EL (cell line): ENCODE data around the gene ATP2C1.
A peak's percentile ranks its signal among the peaks of the same experiment; 100 is the strongest.
"Not testable (repeated sequence)": the region's sequence is repeated elsewhere in the genome, so short reads cannot be mapped to it uniquely, and the experiment has no call there.

Experiments used
- DNase-seq: peaks from one replicate; pipeline ENCODE4 v3.0.0-alpha.2; 2016

The ATP2C1 gene

DNA sequence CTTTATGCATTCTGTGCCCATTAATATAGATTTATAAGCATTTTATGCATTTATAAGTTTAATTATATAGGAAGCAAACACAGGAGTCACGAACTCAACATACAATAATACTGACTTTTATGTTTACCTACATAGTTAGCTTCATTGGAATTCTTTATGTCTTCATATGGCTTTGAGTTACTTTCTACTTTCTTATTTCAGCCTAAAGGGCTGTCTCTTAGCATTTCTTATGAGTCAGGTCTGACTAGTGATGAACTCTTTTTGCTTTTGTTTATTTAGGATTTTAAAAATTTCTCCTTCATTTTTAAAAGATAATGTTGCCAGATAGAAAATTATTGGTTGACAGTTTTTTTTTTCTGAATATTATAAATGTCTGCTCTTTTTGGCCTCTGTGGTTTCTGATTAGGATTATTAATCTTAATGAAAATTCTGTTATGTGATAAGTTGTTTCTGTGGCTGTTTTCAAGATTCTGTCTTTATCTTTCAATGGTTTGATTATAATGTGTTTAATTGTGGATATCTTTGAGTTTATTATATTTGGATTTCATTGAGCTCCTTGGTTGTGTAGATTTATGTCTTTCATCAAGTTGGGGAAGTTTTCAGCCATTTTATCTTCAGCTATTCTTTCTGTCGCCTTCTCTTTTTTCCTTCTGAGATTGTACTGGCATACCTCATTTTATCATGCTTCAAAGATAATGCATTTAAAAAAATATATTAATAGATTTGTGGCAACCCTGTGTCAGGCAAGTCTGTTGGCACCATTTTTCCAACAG is 54.3 kb downstream of the ATP2C1 start:
- peak; percentile 13 for DNase-seq

DNA sequence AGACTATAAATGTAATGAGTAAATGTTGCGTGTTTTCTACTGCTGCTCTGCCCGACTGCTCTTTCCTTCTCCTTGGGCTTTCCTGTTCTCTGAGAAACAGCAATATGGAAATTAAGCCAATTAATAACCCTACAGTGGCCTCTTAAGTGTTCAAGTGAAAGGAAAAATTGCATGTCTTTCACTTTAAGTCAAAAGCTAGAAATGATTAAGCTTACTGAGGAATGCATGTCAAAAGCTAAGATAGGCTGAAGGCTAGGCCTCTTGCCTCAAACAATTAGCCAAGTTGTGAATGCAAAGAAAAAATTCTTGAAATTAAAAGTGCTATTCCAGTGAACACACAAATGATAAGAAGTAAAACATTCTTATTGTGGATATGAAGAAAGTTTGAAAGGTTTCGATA is 55.0 kb downstream of the ATP2C1 start:
- DNase-seq: no peak

DNA sequence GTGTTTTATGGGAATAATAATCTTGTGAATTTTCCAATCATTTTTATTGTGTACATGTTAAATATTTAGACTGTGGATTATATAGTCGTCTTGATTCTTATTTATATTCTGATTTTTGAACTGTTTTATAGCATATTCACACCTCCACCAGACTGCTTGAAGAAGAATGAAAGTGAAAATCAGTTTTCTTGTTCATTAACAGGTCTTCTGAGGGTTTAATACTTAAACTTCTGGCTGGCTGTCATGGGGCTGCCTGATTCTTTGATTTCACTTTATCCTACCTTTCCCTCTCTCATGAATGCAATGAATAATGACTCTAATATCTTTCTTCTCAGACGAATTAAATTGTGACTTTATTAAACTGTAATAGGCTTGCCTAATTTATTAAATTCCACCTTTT is 56.2 kb downstream of the ATP2C1 start:
- DNase-seq: no peak

DNA sequence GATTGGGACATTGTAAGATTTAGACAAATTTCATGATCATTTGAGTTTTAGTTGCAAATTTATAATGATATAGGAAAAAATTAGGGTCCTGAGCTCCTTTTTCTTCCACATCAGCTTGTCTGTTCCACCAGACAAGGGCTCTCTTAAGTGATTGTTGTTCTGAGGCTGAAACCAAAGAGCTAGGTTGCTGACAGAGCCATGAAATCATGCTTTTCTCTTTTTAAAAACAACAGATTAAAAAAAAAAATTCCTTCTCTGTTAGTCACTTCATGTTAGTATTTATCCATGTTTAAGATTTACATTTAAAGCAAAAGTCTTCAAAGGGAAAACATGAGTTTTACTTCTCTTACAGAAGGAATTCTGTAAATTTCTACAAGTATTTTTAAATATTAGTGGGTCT is 56.8 kb downstream of the ATP2C1 start:
- DNase-seq: peak; percentile 51

DNA sequence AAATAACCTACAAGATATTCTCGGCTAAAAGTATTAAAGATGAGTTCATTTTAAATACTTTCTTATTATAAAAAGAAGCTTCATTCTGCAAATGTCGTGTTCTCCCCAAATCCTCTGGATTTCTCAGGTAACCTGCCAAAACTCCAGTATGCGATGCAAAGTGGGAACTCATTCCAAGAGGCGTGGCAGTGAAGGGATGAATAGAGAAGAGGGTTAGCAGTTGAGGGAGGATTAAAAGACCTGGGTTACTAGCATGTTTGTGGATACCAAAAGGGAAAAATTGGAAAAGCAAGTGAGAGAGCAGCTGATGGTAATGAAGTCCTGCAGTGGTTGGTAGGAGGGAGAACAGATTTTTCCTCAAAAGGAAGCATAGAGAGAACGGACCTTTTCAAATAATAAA is 61.6 kb downstream of the ATP2C1 start:
- no peak for DNase-seq

GRCh38 chr3:130956281-130956680 is 62.4 kb downstream of the ATP2C1 start:
- no peak for DNase-seq

DNA sequence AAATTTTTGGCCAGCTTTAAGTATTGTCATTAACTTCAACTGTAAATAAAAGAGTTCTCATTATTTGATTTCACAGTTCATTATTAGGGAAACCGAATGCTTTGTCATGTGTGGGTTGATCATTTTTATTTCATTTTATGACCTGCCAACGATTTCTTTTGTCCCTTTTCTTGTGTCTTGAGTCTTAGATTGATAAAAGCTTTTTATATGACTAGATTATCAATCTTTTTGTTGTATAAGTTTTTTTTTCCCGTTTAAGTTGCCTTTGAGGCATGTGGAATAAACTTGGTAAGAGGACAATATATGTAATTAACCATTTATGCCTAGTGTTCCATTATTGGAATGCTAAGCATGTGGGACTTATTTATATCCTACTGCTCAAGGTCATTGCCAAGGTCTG is 62.8 kb downstream of the ATP2C1 start:
- DNase-seq: no peak

DNA sequence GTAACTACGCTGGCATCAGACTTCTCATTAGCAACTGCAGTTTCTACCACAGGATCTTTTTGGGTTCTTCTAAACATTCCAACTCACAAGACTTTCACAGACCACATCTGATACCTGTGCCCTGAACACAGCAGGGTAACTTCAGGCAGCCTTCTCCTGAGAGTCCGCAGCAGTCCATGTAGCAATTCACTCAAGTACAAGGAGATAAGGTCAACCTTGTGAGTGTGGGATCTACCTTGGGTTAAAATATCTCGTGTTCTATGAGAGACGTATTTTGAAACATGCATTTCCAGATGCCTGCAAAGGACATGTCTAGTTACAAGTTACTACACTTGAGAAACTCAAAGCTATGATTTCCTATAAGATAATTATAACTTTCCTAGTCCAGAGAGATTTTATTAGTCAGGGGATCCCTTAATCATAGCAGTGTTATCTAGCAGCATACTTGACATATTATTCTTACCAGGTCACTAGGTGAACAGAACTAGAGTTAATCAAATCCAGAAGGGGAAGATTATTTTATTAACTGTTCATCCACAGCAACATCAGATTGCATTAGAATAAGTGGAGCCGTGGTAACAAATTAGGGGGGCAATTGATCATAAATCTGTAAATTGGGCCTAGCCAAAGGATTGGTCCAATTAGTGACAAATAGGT is 66.4 kb downstream of the ATP2C1 start:
- DNase-seq: peak; percentile 55

GRCh38 chr3:130961458-130961857 is 67.6 kb downstream of the ATP2C1 start:
- DNase-seq: no peak

GRCh38 chr3:130963444-130963843 is 69.6 kb downstream of the ATP2C1 start:
- DNase-seq: no peak

DNA sequence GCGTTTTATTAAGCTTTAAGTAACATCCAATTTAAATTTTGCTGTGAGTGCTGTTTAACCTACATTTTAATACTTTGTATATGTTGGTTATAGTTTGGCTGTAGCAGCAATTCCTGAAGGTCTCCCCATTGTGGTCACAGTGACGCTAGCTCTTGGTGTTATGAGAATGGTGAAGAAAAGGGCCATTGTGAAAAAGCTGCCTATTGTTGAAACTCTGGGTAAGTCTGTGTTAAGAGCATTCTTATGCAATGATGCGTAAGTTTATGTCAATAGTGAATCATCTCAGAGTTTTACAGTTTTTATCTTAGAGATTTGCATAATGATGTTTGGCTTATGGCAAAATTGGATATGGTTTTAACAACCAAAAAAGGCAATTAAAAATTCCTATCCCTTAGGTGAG is 70.0 kb downstream of the ATP2C1 start:
- DNase-seq: peak; percentile 93

GRCh38 chr3:130967281-130967680 is 73.4 kb downstream of the ATP2C1 start:
- DNase-seq: no peak

DNA sequence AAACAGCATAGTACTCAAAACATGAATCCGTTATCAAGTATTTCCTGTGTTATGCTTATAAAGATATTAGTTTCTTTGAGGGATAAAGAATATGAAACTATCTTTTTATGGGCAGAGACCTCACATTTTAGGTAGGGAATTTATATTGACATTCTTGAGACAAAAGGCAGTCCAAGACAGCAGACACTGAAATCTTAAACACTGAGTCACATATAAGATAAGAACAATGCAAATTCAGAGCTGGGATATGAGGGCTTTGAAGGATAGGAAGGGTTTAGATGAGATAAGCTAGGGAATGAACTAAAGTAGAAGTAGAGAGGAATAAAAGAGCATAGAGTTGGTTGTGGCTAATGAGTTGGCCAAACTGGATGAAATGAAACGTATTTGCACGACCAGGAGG is 74.3 kb downstream of the ATP2C1 start:
- DNase-seq: peak; percentile 74

DNA sequence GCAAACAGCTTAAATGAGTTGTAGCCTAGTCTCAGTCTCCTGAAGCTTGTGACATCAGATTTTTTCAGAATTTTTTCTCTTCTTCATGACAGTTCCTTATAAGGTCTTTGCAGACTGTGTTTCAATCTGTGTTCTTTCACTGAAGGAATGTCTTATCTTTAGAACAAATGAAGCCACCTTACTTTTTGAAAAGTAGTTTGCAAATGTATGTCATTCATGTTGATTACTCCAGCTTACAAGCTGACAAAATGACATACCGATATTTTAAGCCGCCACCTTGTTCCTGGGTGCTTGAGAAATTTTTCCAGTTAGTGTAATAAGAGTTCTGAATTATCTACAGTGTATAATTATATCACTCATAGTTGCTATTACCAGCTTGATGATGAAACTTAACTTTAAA is 75.7 kb downstream of the ATP2C1 start:
- no peak for DNase-seq

GRCh38 chr3:130971208-130971607 is 77.3 kb downstream of the ATP2C1 start:
- no peak for DNase-seq

DNA sequence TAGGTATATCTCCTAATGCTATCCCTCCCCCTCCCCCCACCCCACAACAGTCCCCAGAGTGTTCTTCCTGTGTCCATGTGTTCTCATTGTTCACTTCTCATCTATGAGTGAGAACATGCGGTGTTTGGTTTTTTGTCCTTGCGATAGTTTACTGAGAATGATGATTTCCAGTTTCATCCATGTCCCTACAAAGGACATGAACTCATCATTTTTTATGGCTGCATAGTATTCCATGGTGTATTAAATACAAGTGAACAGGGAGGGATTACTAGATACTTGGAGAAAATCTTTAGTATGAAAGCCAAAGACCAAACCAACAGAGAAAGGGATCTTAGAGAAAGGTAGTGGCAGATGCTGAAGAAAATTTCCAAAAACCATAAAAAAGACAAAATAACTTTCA is 78.7 kb downstream of the ATP2C1 start:
- DNase-seq: not testable (repeated sequence)

DNA sequence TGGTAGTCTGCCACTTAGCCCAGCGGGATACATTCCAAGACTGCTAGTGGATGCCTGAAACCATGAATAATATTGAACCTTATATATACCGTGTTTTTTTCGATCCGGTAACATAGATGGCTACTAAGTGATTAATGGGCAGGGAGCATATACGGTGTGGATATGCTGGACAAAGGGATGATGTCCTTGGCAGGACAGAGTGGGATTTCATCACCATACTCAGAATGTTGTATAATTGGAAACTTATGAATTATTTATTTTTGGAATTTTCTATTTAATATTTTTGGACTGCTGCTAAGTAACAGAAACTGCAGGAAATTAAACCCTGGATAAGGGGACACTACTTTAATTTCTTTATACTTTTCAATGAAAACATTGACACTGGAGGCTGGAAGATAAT is 79.5 kb downstream of the ATP2C1 start:
- DNase-seq: no peak

- no peak for DNase-seq
These were observed 80.3 kb downstream of the ATP2C1 start for GRCh38 chr3:130974201-130974600.

DNA sequence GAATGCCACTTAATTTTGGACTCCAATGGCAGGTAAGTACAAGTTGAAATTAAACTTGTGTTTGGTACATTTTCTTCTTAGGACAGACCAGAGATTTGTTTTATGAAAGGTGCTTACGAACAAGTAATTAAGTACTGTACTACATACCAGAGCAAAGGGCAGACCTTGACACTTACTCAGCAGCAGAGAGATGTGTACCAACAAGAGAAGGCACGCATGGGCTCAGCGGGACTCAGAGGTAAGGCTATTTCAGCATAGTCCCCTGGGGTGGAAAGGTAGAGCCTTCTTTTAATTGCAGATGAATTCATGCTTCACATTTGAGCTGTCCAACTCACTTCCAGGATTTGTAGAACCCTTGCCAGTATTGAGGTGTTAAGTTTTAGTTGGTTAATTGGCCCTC is 81.4 kb downstream of the ATP2C1 start:
- no peak for DNase-seq

DNA sequence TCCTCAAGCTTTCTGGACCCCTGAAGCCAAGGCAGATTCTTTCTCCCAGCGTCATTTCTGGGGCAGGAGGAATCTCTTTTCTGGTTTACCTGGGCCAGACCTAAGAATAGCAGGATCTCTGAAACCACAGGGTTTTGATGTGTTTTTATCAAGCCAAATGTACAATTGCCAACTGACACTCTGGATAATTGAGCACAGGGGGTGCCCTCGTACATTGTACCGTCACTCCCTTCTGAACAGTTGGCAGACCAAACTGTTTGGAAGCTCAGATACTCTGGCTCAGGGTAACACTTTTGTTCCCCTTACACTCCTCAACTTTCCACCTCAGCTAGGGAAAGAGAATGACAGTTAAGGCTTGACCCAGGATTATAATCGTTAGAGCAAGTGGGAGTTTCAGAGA is 82.8 kb downstream of the ATP2C1 start:
- DNase-seq: no peak

DNA sequence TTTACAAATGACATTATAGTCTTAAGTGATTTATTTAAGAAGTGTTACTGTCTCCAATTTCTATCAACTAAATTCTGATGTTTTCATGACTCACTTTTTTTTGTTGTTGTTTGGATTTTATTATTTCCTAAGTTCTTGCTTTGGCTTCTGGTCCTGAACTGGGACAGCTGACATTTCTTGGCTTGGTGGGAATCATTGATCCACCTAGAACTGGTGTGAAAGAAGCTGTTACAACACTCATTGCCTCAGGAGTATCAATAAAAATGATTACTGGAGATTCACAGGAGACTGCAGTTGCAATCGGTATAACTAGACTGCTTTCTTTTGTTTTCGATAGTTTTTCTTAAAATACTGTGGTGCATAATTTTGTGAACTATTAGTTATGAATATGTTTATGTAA is 85.2 kb downstream of the ATP2C1 start:
- DNase-seq: no peak

DNA sequence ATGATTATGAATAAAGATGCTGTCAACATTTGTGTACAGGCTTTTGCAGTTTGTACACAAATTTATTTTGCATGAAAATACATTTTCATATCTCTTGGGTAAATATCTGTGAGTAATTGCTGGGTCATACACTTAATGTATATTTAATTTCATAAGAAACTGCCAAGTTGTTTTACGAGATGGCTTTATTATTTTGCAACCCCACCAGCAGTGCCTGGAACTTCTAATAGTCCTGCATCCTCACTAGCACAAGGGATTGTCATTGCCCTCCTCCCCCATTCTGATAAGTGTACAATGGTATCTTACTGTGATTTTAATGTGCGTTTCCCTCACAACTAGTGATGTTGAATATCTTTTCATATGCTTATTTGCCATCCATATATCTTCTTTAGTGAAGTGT is 87.6 kb downstream of the ATP2C1 start:
- no peak for DNase-seq

DNA sequence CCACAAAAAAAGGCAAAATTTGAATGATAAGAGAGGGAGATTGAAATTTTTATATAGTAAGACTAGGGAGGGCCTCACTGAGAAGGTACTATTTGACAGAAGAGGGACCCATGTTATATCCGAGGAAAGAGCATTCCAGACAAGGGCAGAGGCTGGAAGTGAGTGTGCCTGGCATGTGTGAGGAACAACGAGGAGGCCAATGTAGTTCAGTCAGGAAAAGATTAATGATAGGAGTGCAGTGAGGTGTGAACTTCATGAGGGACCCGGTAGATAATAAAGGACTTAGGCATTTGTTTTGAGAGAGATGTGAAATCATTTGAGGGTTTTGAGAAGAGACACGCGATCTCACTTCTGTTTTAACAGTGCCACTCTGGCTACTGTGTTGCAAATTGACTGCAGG is 96.4 kb downstream of the ATP2C1 start:
- no peak for DNase-seq

DNA sequence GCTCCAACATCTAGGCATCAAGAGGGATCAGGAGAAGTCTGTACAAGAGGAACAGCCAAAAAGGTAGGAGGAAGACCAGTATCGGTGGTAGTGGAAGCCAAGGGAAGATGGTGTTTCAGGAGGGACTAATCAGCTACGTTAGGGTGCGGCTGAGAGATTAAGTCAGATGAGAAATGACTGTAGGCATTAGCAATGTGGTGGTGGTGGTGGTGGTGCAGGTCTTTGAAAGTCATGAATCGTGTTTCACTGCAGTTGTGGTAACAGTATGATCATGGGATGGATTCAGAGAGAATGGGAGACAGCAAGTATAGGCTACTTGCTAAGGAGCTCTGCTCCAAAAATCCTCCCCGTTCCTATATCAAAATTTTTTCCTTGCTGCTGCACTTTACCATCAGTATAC is 97.2 kb downstream of the ATP2C1 start:
- DNase-seq: no peak

DNA sequence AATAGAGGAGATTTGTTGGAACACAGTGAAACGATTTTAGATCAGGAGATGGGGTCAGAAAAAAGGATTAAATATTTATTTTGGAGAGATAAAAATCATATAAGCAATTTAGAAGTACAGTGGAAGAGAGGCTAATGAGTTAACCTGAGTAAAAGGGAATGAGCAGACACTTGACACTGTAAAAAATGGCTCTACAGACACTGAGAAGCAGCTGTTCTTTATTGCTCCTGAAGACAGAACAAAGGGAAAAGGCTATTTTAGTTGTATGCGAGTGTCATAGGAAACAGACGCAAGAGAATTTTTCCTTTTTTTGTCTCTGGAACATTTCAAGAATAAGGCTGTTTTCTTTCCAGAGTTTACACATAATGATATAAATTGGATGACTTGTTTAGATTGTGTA is 98.5 kb downstream of the ATP2C1 start:
- no peak for DNase-seq
